Fibroblast of the aortic adventitia (primary cell): Measurements from ENCODE around the gene HMSD. TPM values are rescaled to one million over a fixed set of nuclear protein-coding genes. Genes with fewer than 3 reads are reported as not detected.

Source experiments
- DNase-seq: peaks from one replicate; pipeline ENCODE4 v3.0.0-alpha.2; 2010; ENCODE audit warnings: low read depth
- H3K4me3 ChIP-seq: 2 replicates; pipeline ENCODE4 v1.5.1; 2011; ENCODE audit warnings: low read depth, mild to moderate bottlenecking, control low read depth, low read length, moderate library complexity
- CTCF ChIP-seq: IDR thresholded peaks from 2 replicates; pipeline ENCODE4 v1.5.1; 2011; ENCODE audit warnings: mild to moderate bottlenecking, low read length, control low read depth, inconsistent platforms; ENCODE audit not compliant: insufficient read depth
- total RNA-seq: library from RNA; depleted of rRNA; stranded (reverse); fragments of >200 nt; gene quantifications from 2 replicates; pipeline ENCODE4 v1.2.3, GENCODE V29; 2012; ENCODE audit warnings: low replicate concordance

HMSD gene
- total RNA-seq, 1 donor = 0.09 TPM

GRCh38 chr18:63953811-63954210, 4.7 kb downstream of the HMSD start:
- no peak for TF ChIP-seq CTCF
- peak; percentile 13 for DNase-seq
- H3K4me3 ChIP-seq = no peak overlapping the region

- TF ChIP-seq CTCF = no peak
- no peak overlapping the region for H3K4me3 ChIP-seq
- no peak for DNase-seq
Measured at GRCh38 chr18:63956755-63957154, 7.7 kb downstream of the HMSD start.

GRCh38 chr18:63960891-63961290, 11.8 kb downstream of the HMSD start:
- no peak for DNase-seq
- TF ChIP-seq CTCF = no peak
- H3K4me3 ChIP-seq = no peak overlapping the region

GRCh38 chr18:63961435-63961980, 12.4 kb downstream of the HMSD start:
- H3K4me3 ChIP-seq = no peak overlapping the region
- DNase-seq = no peak
- TF ChIP-seq CTCF = no peak

- H3K4me3 ChIP-seq = no peak overlapping the region
- no peak for DNase-seq
- TF ChIP-seq CTCF = no peak
Measured at GRCh38 chr18:63962137-63962536, 13.0 kb downstream of the HMSD start.

GRCh38 chr18:63963615-63964256, 14.6 kb downstream of the HMSD start:
- peak; percentile 81 for DNase-seq
- no peak overlapping the region for H3K4me3 ChIP-seq
- TF ChIP-seq CTCF = peak; percentile 96

GRCh38 chr18:63964908-63965307, 15.8 kb downstream of the HMSD start:
- H3K4me3 ChIP-seq = no peak overlapping the region
- no peak for TF ChIP-seq CTCF
- no peak for DNase-seq
